ENCODE measurements around the gene NOTCH4.

NOTCH4 gene

GRCh38 chr6:32146687-32147086 is 77.2 kb downstream of the NOTCH4 start:
- TF ChIP-seq CTCF (conservative IDR thresholded peaks at IDR 0.05; ENCODE audit: low read depth) = no peak
- ChIA-PET POLR2A (ENCODE audit: low non-redundant PET) (no interaction called here), CTCF (interaction anchor here (0.6 to 1.7 kb wide), 2 partner anchors 17 to 28 kb away, joined by 4 to 6 read pairs; no protein-coding TSS in a partner anchor)
- DNase-seq (ENCODE audit: low spot score) = no peak
- H3K27ac ChIP-seq = no peak overlapping the region

GRCh38 chr6:32146287-32146686 is 77.6 kb downstream of the NOTCH4 start:
- ChIA-PET POLR2A (ENCODE audit: low non-redundant PET) (no interaction called here), CTCF (interaction anchor here (0.6 to 1.7 kb wide), 2 partner anchors 17 to 27 kb away, joined by 4 to 6 read pairs; no protein-coding TSS in a partner anchor)
- DNase-seq (ENCODE audit: low spot score) = no peak
- no peak for TF ChIP-seq CTCF (conservative IDR thresholded peaks at IDR 0.05; ENCODE audit: low read depth)
- no peak overlapping the region for H3K27ac ChIP-seq

All from RWPE1 (cell line).